ENCODE measurements around the gene PLA2G2C.
"Not testable (repeated sequence)": the region's sequence is repeated elsewhere in the genome, so short reads cannot be mapped to it uniquely, and the experiment has no call there.

PLA2G2C gene

DNA sequence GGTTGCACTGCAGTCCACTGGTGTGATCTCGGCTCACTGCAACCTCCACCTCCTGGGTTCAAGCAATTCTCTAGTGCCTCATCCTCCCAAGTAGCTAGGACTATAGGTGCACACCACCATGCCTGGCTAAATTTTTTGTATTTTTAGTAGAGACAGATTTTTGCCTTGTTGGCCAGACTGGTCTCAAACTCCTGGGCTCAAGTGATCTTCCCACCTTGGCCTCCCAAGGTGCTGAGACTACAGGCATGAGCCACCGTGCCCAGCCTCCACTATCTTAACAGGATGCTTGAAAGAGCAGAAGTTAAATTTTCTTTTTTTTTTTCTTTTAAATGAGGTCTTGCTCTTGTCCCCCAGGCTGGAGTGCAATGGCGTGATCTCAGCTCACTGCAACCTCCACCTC, 55.8 kb downstream of the PLA2G2C start:
- DNase-seq (ENCODE audit: low spot score) = not testable (repeated sequence)

DNA sequence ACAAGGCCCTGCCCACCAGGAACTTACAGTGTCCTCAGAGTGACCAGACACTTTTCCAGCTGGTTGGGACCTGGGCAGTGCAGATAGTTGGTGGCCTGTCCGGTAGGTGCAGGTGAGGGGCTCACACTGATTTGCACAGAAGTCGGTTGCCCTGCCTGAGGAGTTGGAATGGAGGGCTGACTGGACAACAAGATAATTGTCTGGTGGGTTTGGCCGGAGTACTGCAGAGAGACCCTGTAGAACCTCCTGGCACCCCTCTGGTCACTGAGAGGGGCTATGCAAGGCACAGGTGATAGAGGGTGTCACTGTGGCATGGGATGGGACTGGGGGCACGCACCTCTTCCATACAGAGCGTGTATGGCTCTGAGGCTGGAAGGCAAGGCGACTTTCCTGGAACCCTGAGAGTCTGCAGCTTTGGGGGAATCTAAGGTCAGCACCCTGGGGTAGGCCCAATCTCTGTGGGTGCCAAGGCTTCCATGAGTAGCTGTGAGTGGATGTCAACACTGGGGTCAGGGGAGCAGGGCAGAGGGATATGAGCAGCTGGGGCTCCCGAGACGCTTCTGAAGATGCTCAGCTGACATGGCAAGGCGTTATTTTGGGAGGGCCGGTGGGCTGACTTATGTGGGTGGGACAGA, 59.4 kb downstream of the PLA2G2C start:
- DNase-seq (ENCODE audit: low spot score) = no peak

DNA sequence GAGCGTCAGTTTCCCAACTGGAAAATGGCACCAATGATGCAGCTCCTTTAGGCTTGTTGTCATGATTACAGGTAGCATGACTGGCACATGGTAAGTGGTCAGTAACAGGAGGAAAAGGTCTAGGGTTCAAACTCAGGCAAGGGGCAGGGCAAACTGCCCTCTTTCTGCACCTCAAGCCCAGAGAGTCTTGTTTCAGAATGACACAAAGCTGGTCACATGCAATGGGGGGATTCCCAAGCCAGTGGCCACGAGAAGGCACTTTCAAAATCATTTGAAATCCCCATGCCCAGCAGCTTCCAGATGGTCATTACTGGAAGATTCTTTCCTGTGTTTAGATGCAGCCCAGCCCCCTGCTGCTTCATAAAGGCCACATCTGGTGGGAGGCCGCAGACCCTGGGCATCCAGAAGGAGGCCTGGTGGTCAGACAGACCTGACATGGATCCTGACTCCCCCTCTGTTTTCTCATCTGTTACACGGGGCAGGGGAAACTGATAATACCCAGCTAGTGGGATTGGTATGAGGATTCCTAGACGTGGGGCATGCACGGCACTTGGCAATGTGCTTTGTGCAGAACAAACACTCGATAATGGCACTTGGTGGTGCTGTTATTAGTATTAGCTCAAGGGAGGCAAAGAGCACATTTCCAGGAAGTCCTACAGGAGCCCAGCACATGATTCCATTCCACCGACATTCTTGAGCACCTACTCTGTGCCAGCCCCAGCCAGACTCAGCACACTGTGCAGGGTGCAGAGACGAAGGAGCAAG, 60.1 kb downstream of the PLA2G2C start:
- DNase-seq (ENCODE audit: low spot score) = no peak

DNA sequence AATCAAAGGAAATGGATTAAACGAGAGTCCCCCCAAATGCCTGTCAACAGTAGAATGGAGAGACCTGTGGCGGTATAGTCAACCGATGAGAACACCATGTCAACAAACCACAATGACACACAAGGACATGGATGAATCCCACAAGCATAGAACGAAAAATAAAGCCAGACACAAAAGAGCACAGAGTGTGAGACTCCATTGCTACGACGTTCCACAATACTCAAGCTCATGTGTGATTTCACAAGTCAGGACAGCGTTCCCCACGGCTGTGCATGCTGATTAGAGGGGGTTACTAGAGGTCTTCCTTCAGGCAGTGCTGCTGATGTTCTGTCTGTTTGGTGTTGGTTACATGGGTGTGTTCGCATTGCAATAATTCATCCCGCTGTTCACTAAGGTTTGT, 61.2 kb downstream of the PLA2G2C start:
- no peak for DNase-seq (ENCODE audit: low spot score)

DNA sequence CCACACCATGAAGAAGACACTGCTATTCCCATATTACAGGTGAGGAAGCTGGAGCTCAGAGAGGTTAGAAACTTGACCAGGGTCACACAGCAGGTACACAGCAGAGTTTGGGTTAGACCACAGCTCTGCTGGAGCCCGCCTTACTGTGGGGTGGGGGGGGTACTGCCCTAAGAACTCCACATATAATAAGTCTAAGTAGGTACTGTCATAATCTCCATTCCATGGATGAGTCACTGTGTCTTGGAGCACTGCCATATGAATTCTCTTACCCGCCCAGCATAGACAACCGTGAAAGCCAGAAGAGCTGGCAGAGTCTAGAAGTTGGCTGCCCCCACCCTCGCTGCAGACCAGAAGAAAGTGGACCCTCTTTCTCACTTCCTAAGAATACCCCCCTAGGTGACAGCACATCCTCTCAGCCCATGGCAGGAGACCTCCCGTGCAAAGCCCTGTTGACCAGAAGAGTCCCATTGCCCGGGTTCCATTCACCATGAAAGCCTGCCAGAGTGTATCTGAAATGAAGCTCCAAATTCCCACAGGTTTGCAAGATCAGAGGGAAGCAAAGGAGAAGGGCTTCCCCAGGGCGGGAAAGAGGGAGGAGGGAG, 61.8 kb downstream of the PLA2G2C start:
- no peak for DNase-seq (ENCODE audit: low spot score)

DNA sequence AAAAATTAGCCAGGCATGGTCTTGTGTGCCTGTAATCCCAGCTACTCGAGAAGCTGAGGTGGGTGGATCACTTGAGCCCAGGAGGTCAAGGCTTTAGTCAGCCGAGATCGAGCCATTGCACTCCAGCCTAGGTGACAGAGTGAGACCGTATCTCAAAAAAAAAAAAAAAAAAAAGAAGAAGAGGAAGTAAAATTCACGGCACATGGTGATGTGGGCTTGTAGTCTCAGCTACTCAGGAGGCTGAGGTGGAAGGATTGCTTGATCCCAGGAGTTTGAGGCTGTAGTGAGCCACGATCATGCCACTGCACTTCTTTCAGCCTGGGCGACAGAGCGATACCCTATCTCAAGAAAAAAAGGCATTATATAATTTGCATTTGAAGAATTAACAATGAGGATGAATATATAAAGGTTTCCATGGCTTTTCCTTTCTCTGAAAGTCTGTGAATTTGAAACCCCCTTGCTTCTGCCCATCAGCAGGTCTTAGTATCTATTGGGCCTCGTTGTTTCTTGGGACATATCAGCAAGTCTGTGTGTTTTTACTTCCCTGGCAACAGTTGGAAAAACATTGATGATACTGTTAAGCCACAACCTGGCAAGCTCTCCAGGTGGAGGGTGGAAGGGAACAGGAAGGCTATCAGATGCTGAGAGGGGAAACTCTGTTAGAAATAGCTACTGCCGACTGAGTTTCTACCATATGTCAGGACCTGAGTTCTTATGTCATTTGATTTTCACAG, 62.4 kb downstream of the PLA2G2C start:
- no peak for DNase-seq (ENCODE audit: low spot score)

DNA sequence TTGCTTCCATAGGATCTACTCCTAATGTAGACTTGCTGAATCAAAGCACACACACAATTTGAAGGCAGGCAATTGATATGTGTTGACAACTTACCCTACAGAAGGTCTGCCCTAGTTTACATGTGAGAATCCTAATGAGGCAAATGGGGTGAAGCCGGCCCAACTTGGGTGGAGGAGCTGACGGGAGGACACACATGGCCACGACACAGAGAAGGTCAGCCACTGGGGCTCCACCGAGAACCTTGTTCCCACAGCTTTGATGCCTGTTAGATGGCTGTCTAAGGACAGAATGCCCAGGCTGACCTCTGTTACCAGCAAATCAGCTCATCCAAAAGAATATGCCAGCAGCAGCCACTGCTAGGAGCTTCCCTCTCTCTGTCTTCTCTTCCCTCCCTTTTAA, 65.5 kb downstream of the PLA2G2C start:
- no peak for DNase-seq (ENCODE audit: low spot score)

DNA sequence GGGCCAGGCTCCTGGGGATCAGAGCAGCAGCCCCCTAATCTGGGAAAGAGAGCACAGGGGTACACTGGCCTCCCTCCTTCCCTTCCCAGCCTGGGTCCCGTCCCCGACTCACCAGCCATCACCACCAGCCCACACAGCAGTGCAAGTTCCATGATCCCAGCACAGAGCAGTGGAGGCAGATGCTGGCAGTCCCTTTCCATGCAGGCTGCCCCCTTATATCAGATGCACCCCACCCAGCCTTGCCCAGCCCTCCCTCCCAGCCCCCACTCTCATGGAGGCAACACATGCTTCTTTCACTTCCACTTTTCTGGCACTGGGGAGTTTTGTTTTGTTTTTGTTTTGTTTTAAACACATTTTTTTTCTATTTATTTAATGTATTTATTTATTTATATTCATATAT, 67.0 kb downstream of the PLA2G2C start, which contains the start of gene PLA2G2D:
Gene PLA2G2D (minus strand): TSS at position 190 of the 400 bp plus-strand sequence. CDS start 38 bp downstream, at position 152.
- DNase-seq (ENCODE audit: low spot score) = no peak

DNA sequence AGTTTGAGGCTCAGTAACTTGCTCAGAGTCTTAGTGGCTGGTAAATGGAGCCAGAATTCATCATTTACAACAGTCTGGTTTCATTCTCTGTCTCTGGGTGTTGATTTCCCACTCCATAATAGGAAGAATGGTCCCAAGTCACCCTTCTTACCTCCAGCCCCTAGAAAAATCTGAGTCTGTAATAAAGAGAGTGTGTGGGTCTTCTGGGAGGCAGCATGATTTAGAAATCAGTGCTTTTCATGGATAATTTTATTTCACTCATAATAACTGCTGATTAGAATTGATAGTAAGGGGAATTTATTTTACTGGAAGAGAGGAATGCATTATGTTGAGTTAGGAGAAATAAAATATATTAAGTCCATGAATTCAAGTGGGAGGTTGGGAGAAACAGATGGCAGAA, 69.1 kb downstream of the PLA2G2C start:
- DNase-seq (ENCODE audit: low spot score) = no peak

DNA sequence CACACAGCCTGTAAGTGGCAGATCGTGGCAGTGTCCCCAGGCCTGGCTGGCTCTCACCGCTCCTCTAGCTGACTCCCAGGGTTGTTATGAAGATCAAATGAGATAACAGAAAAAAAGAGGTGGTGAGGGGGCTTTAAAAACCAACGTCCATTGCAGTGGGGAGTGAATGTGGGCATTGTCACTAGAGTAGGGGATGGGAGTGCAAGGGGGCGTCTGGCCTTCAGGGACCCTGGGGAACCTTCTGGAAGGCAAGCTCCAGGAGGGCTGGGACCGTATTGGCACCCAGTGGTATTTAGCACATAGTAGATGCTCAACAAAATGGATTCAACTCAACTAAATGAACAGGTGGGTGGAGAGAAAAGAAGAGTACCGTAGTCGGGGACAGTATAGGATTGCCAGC, 70.4 kb downstream of the PLA2G2C start:
- DNase-seq (ENCODE audit: low spot score) = no peak

DNA sequence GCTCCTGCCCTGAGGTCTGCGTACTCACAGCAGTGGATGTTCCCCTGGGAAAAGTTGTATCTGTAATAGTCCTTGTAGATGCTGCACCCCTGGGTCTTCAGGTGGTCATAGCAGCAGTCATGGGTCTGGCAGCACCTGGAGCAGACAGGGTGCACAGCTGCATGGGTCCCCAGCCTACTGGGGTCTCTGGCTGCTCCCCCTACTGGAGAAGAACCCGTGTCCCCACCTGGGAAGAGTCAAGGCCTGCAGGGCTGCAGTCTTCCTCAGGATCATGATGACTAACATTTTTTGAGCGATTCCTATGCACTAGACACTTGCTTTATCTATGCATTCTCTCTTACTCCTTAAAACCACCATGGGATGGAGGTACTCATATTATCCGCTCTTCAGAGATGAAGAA, 70.8 kb downstream of the PLA2G2C start:
- no peak for DNase-seq (ENCODE audit: low spot score)

DNA sequence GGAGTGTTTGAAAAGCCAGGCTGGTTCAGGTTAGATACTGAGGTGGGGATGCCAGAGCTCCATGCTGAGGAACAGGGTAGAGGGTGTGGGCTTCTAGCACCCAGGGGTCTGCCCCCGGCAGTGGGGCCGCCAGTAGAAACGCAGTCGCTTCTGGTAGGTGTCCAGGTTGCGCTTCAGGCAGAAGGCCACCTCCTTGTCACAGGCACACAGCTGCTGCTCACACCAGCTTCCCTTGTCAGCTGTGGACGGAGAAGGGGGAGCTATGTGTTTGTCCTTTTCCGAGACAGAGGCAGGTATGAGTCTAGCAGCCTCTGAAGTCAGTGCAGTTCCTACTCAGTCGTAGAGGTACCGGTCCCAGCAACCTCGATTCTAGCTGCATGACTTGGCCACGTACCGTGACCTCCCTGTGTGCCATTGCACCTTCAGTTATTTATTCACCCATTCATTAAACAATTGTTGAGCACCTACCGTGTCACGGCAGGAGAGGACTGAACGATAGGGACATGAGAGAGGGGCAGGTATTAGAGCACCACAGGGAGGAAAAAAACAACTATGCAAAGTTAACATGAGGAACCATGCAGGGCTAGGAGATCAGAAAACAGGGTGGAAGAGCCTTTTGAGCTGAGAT, 72.2 kb downstream of the PLA2G2C start:
- DNase-seq (ENCODE audit: low spot score) = no peak

Measured in pons (tissue), 1 donor.